GM18520 (cell line): ENCODE measurements around the gene SEMA4D.
A peak's percentile ranks its signal among the peaks of the same experiment; 100 is the strongest.

Experiments
- ATAC-seq: cut with Tn5 transposase; IDR thresholded peaks from one replicate; pipeline ENCODE4 v1.9.1; 2021; ENCODE audit not compliant: unreplicated experiment

Gene SEMA4D

DNA sequence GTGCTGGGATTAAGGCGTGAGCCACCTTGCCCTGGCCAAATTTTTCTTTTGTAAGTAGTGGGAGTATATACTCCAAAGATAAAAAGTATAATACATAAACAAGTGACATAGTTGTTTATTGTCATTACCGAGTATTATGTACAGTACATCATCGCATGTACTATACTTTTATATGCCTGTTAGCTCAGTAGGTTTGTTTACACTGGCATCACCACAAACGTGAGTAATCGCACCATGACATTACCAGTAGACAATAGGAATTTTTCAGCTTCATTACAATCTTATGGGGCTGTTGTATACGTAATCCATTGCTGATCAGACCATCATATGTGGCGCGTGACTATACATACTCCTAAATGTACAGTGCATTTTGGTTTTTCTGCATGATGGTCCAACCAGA, 169.8 kb downstream of the SEMA4D start:
- ATAC-seq: no peak

- ATAC-seq: no peak
Measured at GRCh38 chr9:89325733-89326132, 172.2 kb downstream of the SEMA4D start.

GRCh38 chr9:89323390-89323789, 174.5 kb downstream of the SEMA4D start:
- no peak for ATAC-seq

GRCh38 chr9:89319015-89319905, 178.7 kb downstream of the SEMA4D start:
- no peak for ATAC-seq

- ATAC-seq: peak; percentile 83
Measured at GRCh38 chr9:89318123-89319014, 179.5 kb downstream of the SEMA4D start, which contains the start of gene SECISBP2. Gene SECISBP2, plus strand, starts transcription at chr9:89318500. Its CDS starts 77 bp downstream, at chr9:89318577.

DNA sequence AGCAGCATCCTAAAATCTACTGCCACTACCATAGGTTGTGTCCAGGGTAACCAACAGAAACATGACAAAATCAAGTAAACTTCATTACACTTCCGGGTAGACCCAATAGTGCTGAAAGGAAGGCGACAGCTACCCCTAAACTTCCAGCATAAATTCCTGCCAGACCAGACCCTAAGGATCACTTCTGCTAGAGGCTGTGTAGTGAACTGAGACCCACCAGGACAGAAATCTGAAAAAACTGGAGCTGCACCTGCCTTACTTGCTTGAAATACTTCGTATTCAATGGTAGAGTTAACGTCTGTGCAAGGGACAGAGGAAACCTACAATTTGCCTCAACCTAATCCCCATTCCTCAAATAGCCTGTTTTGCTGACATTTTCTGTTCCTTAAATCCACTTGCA, 180.6 kb downstream of the SEMA4D start:
- no peak for ATAC-seq

DNA sequence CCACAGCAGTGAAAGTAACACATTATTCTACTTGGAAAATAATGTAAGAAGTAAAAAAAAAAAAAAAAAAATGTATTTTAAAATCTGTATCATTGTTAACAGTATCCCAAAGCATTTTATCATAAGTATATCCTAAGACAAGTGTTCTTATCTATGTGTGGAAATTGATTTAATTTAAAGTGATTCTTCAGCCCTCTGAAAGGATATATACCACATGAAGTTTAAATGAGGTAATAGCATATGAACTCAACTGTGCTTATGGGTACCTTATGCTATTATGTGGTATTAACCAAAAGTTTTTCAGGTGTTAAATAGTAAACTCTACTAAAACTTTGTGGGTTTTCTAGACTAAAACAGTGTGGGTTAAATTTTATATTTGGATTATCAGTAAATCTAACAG, 182.4 kb downstream of the SEMA4D start:
- ATAC-seq: no peak

DNA sequence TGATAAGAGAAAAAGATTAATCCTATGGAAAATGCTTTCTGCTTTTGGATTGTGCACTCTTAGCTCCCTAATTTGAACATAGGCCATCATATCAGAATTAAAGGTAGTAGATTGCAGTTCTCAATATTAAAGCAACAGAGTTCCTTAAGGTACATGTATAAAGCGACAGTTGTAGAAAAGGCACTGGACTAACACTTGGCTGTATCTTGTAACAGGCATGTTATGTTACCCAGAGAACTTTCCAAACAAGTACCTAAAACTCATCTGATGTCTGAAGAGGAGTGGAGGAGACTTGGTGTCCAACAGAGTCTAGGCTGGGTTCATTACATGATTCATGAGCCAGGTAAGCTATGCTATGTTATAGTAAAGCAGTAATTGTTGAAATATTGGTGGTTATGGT, 183.0 kb downstream of the SEMA4D start:
- no peak for ATAC-seq

DNA sequence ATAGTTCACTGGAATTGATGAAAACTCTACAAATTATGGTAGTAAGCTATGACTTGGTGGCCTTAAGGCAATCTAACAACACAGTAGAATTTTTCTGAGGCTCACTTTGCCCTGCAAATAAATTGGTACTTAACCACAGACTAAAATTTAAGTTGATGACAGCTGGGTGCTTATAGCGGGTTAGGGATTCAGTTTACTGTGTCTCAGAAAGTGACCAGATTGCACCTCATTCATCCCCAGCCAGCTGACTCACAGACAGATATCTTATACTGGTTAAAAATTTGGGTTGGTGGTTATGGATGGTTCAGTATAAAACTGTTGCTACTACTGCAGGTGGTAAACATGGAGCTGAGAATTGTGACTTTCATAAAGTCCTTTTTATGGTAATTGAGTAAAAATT, 184.1 kb downstream of the SEMA4D start:
- no peak for ATAC-seq

DNA sequence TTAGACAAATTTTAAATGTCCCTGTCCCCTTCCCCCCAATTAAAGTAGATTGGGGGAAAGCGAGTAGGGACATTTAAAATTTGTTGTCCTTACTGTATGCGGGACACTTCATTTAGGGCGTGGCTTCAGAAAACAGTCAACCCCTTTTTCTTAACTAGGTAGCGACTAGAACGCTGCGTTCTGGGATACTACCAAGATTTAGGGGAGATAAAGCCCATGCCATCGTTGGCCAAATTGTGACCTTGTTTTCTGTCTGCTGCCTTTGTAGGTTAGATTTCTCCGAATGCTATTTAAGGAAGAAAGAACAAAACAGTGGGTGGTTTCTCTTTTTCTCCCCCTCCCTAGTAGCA, 185.7 kb downstream of the SEMA4D start:
- ATAC-seq: no peak

DNA sequence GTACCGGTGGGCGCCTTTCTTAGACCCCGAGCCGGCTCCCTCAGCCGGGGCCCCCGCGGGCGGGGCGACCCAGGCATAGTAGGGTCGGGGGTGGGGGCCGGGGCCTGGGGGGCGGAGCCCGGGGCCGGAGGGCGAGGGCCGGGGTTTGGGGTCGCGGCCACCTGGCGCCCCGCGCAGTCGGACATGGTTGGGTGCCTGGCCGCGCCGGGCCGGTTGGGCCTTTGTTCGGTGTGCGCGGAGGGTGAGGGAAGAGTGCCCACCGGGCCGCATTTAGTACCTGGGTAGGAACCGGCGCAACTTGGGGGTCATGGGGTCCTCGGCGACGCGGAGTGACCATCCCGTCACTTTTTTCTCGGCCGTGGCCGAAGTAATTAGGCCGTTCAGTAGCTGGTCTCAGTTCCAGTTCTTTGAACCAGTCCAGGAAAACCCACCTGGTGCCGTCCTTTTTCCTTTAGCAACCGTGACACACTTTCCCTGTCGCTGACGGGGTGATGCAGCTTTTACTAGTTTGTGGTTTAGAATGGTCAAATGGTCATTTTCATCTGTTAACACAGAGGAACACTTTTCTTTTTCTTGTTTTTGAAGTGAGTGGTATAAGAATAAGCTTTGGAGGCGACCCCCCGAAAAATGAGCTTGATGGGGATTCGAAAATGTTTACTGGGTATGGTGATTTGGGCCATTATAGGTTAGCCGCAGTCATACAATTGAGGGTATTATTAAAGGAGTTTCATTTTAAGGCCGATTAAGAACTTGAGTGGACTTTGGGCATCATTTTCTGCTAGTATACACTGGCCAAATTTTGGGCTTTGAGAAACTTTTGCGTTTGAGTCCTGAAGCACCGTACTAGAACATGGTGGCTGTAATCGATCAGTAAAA, 186.3 kb downstream of the SEMA4D start:
- ATAC-seq: no peak
